ENCODE measurements around the gene DTNA. TPM values are rescaled to one million over a fixed set of nuclear protein-coding genes. Genes with fewer than 3 reads are reported as not detected.

DTNA gene
- total and polyA plus RNA-seq, 2 donors from 2014 or later: 6.2 to 22.3 TPM

GRCh38 chr18:34864836-34865497, 154.9 kb downstream of the DTNA start:
- TF ChIP-seq CTCF (IDR thresholded peaks at IDR 0.05; ENCODE audit: borderline replicate concordance, extremely low read depth, insufficient read depth): no peak
- no peaks in the 10 kb centered on the region for H3K27me3 ChIP-seq (ENCODE audit: control insufficient read depth, insufficient read depth, low read length)
- no peak overlapping the region for H3K4me3 ChIP-seq (ENCODE audit: low read length in 3 of 3)
- H3K4me1 ChIP-seq (ENCODE audit: control insufficient read depth in 2 of 3, insufficient read depth in 2 of 3, low read depth in 1 of 3, low read length in 3 of 3): no peaks in the 10 kb centered on the region
- DNase-seq: no peak
- intact Hi-C loops (cut with DNase I): no loop called here
- FAIRE-seq: no peak
- H3K9ac ChIP-seq (ENCODE audit: low read length in 3 of 3): no peak overlapping the region
- no peaks in the 10 kb centered on the region for H3K36me3 ChIP-seq (ENCODE audit: control insufficient read depth in 2 of 3, insufficient read depth in 3 of 3, low read length in 3 of 3)
- H3K9me3 ChIP-seq (ENCODE audit: control insufficient read depth in 2 of 3, insufficient read depth in 1 of 3, low read length in 3 of 3): no peaks in the 10 kb centered on the region
- no peak overlapping the region for H3K27ac ChIP-seq (ENCODE audit: low read depth in 2 of 2, low read length in 2 of 2)

GRCh38 chr18:34866310-34866709, 156.2 kb downstream of the DTNA start:
- Histone ChIP-seq H3K4me3 (ENCODE audit: low read length in 3 of 3) (no peak overlapping the region), H3K27me3 (ENCODE audit: control insufficient read depth, insufficient read depth, low read length) (no peaks in the 10 kb centered on the region), H3K4me1 (ENCODE audit: control insufficient read depth in 2 of 3, insufficient read depth in 2 of 3, low read depth in 1 of 3, low read length in 3 of 3) (no peaks in the 10 kb centered on the region), H3K27ac (ENCODE audit: low read depth in 2 of 2, low read length in 2 of 2) (no peak overlapping the region), H3K36me3 (ENCODE audit: control insufficient read depth in 2 of 3, insufficient read depth in 3 of 3, low read length in 3 of 3) (no peaks in the 10 kb centered on the region), H3K9ac (ENCODE audit: low read length in 3 of 3) (no peak overlapping the region), H3K9me3 (ENCODE audit: control insufficient read depth in 2 of 3, insufficient read depth in 1 of 3, low read length in 3 of 3) (no peaks in the 10 kb centered on the region)
- no peak for DNase-seq
- no peak for FAIRE-seq
- intact Hi-C loops (cut with DNase I): no loop called here
- TF ChIP-seq CTCF (IDR thresholded peaks at IDR 0.05; ENCODE audit: borderline replicate concordance, extremely low read depth, insufficient read depth): no peak

- TF ChIP-seq CTCF (IDR thresholded peaks at IDR 0.05; ENCODE audit: borderline replicate concordance, extremely low read depth, insufficient read depth): peak; percentile 13
- peak in 1 of 5 donors; percentile 11 for DNase-seq
- Histone ChIP-seq H3K4me1 (ENCODE audit: control insufficient read depth in 2 of 3, insufficient read depth in 2 of 3, low read depth in 1 of 3, low read length in 3 of 3) (no peaks in the 10 kb centered on the region), H3K36me3 (ENCODE audit: control insufficient read depth in 2 of 3, insufficient read depth in 3 of 3, low read length in 3 of 3) (no peaks in the 10 kb centered on the region), H3K27ac (ENCODE audit: low read depth in 2 of 2, low read length in 2 of 2) (no peak overlapping the region), H3K9ac (ENCODE audit: low read length in 3 of 3) (no peak overlapping the region), H3K27me3 (ENCODE audit: control insufficient read depth, insufficient read depth, low read length) (no peaks in the 10 kb centered on the region), H3K4me3 (ENCODE audit: low read length in 3 of 3) (no peak overlapping the region), H3K9me3 (ENCODE audit: control insufficient read depth in 2 of 3, insufficient read depth in 1 of 3, low read length in 3 of 3) (no peaks in the 10 kb centered on the region)
- intact Hi-C loops (cut with DNase I): no loop called here
- FAIRE-seq: no peak
Observed at GRCh38 chr18:34866739-34867138, 156.6 kb downstream of the DTNA start.

GRCh38 chr18:34867520-34867919, 157.4 kb downstream of the DTNA start:
- Histone ChIP-seq H3K9me3 (ENCODE audit: control insufficient read depth in 2 of 3, insufficient read depth in 1 of 3, low read length in 3 of 3) (no peaks in the 10 kb centered on the region), H3K4me1 (ENCODE audit: control insufficient read depth in 2 of 3, insufficient read depth in 2 of 3, low read depth in 1 of 3, low read length in 3 of 3) (no peaks in the 10 kb centered on the region), H3K4me3 (ENCODE audit: low read length in 3 of 3) (no peak overlapping the region), H3K27ac (ENCODE audit: low read depth in 2 of 2, low read length in 2 of 2) (no peak overlapping the region), H3K27me3 (ENCODE audit: control insufficient read depth, insufficient read depth, low read length) (no peaks in the 10 kb centered on the region), H3K9ac (ENCODE audit: low read length in 3 of 3) (no peak overlapping the region), H3K36me3 (ENCODE audit: control insufficient read depth in 2 of 3, insufficient read depth in 3 of 3, low read length in 3 of 3) (no peaks in the 10 kb centered on the region)
- intact Hi-C loops (cut with DNase I): no loop called here
- FAIRE-seq (no peak), DNase-seq (peak in 3 of 5 donors; percentile 9 to 39 (median 14))
- TF ChIP-seq CTCF (IDR thresholded peaks at IDR 0.05; ENCODE audit: borderline replicate concordance, extremely low read depth, insufficient read depth): no peak
